NCI-H1092 treated with DMSO at 0.1 percent for 48 hours (cell line): ENCODE data around the gene SLC35F3.

Experiments
- DNase-seq: peaks from one replicate; lab custom pipeline; 2025; lab: John Stamatoyannopoulos, UW

The SLC35F3 gene

DNA sequence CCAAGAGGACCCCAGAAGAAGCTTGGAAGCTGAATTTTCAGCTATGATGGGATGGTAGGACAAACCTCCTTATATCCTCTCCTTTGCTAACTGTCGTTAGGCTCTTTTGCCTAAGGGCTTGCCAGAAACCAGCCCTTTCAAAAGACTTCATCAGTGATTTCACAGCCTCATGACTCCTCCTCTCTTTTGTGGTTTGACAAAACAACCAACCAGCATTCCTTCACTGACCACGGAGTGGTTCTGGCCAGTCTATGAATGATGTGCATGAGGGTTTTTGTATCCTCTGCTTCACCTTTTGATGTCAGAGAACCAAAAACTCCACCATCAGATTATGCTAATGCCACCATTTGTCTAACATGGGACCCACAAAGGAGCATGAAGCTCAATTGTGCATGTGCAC, 351.9 kb downstream of the SLC35F3 start:
- DNase-seq: no peak

DNA sequence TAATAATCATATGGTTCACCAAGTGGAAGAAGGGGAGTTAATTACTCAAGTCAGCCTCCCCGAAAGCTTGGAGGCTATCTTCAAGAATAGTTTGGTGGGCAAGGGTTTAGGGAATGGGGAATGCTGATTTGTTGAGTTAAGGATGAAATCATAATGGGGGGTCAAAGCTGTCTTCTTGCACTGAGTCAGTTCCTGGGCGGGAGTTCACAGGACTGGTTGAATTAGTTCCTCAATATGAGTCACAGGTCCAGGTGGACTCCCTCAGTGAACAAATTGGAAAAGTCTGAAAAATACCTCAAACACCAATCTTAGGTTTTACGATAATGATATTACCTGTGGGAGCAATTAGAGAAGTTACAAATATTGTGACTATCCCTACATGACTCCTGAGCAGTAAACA, 353.6 kb downstream of the SLC35F3 start:
- no peak for DNase-seq

DNA sequence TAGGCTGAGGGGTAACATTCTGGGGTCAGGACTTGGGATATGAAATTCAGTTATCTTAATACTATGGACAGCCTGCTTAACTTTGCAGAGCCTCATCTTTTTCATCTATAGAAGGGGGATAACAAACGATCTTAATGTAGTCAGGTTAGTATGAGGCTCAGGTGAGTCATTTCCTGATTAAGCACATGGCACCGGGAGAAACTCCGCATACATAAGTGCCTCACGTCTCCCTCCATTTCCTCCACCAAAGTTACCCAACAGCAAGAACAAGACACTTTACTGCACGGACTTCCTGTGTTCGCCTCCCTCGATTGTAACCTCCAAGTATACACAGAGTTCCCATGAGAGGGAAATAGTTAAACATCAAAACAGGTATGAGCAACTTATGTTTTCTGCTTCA, 356.1 kb downstream of the SLC35F3 start:
- no peak for DNase-seq

DNA sequence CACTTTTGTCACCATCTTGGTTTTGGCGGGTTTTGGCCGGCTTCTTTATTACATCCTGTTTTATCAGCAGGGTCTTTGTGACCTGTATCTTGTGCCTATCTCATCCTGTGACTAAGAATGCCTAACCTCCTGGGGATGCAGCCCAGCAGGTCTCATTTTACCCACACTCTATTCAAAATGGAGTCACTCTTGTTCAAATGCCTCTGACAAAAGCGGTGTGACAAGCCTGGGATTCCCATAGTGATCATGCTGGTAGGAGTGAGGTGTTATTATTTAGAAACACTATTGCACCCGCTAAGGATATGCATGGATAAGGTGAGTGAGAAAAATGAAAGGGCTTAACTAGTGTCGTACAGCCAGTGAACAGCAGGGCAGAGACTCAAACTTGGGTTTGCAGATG, 357.1 kb downstream of the SLC35F3 start:
- no peak for DNase-seq

DNA sequence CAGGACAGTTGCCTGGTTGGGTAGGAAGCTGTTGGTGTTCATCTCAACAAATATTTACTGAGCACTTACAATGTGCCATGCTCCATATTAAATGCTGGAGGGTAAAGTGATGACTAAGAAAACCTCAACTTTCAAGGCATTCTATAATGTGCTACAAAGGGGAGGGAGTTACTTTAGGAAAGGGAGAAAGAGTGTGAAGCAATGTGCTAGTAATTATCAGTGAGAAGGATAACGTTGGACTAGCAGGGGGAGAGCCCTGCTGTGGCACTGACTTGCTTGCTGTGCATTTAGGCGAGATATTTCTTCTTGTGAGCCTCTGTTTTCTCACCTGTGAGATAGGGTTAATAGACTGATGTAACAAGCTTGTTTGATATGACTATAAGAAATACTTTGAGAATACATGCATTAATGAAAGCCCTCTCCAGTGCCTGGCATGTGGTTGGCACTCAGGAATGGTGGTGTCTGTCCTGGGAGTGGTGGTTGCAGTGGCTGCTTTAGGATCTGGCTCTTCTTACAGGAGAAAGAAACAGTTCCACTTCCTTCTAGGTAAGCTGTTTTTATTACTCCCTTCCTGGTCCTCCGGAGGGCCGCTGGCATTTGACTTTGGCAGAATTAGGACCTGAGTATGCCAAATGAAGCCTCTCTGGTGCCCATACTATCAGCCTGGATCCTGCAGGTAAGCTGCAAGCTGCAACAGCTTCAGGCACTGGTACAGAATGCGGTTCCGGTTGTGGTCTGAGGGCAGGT, 357.7 kb downstream of the SLC35F3 start:
- DNase-seq: no peak

DNA sequence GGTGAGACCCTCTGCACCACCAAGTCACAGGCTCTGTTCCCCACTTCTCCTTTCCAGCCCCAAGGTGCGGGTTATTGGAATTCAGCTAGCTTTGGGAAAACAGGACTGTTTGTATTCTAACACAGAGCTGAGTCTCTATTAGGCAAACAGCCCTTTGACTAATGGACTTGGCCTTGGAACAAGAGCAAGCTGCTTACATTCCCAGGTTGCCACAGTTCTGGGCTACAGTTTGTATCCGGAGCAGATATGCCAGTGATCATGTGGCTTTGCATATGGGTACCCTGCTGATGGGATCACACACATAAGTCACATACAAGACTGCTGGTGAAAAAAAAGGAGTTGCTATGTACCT, 358.3 kb downstream of the SLC35F3 start:
- DNase-seq: no peak

DNA sequence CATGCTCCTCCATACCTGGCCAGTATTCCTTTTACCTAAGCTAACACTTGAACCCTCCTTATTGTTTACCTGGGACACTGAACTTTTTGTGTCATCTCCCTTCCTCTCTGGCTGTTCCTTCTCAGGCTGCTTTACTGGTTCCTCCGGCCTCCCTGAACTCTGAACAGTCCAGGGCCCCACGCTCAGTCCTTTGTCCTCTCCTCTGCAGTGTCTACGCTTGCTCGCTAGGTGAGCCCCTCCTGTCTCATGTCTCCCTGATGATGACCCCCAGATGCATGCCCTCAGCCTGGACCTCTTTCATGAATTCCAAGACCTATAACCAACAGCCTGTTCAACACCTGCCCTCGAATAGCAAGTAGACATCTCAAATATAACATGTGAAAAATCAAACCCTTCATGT, 360.4 kb downstream of the SLC35F3 start:
- no peak for DNase-seq

DNA sequence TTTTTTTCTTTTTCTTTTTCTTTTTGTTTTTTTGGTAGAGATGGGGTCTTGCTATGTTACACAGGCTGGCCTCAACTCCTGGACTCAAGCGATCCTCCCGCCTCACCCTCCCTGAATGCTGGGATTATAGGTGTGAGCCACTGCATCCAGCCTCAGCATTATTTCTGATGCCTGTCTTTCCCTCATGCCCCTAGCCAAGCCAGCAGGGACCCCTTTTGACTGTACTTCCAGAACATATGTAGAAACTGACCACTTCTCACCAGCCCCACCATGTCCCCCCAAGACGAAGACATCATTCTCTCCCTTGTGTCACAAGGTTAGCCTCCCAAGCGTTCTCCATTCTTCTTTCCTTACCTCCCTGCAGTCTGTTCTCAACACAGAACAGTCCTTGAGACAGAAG, 360.8 kb downstream of the SLC35F3 start:
- DNase-seq: no peak

DNA sequence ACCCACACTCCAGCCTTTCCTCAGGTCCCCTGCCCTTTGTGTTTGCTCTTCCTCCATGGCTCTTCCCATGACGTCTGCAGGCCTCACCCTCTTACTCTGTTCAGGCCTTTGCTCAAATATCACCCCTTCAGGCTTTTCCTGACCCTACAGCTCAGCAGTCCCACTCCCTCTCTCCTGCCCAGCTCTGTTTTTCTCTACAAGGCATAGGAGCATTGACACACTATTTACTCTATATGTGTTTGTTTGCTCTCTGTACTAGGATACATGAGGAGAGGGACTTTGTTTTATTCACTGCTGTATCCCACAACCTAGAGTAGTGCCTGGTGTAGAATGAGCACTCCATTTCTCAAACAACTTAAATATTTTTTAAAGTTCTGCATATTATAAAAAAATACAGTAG, 361.4 kb downstream of the SLC35F3 start:
- no peak for DNase-seq

DNA sequence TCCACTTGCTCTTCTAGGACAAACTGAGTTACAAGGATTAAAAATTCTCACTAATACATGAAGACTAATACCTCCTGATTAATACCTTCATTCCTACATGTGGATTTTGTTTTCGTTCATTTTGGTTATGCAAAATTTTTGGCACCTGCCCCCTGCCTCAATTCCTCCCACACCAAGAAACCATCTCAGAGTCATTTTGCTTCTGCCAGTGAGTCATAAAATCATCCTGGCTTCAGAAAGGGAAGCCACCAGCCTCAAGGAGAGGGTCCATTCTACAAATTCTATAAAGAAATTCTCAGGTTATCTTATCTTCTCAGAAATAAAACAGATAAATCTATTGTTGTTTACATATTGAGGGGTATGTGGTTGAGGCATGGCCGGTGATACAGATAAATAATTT, 365.6 kb downstream of the SLC35F3 start:
- DNase-seq: no peak

DNA sequence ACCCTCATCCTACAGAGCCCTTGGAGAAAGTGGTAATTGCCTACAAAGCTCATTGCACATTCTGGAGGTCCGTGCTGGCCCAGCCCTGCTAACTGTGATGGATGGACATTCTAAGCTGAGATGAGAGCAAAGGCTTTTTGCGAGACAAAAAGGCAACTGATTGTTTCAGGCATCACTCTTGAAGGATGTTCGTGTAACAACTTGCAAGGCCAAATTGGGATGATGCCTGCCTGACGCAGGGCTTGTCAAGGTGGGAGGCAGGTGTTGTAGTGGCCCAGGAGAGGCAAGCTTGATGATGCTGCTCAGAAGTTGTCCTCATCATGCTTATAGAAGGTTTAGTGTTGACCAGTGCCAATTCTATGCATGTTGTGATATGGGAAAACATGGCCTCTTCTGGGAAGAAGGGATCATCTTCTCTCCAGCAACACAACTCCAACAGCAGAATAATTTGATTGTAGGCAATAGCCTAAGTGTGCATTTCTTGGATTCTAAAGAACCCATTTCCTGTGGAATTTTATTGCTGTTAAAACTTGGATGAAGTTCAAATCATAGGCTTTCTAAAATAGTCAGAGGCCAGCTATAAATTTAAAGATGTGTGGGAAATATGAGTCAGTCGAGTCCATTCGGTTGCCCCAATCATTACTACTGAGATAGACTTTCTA, 366.2 kb downstream of the SLC35F3 start:
- DNase-seq: no peak

DNA sequence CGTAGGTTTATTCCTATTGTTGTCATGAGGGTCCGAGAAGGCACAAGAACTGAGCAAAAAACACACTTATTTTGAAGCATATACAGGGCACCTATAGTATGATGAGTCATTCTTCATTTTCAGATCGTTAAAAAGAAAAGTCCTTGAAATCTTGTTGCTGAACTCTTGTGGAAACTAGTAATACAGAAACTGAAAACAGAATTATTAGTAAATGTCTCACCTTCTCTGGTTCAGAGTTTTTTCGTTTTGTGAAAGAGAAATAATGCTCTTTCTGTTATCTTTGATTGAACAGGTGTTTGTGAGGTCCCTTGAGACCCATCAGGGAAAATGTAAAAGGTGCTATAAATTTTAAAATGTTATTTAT, 366.7 kb downstream of the SLC35F3 start:
- DNase-seq: no peak

DNA sequence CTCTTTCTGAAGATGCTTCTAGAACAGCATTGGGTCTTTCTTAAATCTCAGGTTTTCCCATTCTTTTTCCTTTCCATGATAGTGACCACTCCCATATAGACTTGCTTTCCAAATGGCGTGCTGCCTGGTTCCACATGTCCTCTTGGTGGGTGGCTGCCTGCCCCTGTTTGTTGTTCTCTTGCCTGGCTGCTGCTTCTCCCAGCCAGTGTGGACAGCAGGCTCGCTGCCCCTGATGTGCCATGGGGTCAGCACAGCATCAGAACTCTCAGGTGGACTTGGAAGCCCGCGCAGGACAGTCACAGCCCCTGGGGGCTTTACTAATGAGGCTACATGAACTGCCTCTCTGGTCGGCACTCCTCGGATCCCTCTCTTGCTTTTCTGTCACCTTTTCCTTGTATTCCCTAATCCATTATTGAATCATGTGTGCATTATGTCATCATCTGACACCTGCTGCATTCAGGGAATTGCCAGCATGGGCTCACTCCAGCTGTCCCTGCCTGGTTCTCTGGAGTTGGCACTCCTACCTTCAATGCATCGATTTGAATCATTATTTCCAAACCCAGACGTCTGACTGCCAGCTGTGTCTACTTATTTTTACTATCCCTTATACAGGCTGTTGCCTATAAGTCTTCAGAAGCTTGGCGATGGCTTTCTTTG, 368.3 kb downstream of the SLC35F3 start:
- DNase-seq: peak; percentile 83

DNA sequence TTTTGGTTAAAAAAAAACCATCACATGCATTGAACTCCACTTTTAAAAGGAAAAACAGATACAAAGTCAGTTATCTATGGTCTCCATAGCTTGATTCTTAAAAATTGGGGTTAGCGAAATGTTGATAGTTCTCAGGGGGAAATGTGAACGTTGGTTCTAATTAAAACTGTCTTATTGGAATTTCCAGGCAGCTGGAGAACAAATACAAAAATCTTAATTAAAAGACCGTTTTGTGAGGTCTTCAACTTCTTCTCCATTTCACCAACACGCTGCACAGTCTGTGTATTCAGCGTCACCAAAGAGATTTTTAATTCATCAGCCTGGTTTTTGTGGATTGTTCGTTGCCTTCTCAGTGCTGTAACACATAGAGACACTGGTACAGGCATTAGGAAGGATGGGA, 369.5 kb downstream of the SLC35F3 start:
- no peak for DNase-seq

DNA sequence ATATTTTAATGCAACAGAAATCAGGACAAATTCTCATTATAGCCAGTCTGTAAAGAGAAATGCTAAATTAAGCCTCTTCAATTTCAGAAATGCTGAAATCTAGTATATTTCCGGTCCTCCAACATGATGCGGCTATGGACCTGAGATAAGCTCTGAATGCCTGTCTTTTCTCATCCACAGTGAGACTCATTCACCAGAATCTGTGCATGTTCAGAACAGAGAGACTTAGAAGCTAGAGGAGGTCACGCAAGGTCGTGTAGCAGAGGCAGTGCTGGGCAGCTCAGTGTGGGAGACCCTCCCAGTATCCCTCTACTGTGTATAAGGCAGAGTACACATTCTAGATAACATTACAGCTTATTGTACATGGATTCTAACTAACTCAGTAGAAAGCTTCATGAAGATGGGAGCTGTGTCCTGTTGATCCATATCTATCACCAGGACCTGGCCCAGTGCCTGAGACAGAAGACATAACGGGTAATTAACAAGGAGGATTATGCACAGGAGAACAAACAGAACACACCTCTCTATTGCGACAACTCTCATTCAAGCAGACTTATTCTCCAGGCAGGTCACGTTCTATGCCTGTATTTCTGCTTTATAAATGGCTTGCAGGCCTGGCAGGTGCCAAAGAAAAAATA, 371.8 kb downstream of the SLC35F3 start:
- DNase-seq: peak; percentile 51

DNA sequence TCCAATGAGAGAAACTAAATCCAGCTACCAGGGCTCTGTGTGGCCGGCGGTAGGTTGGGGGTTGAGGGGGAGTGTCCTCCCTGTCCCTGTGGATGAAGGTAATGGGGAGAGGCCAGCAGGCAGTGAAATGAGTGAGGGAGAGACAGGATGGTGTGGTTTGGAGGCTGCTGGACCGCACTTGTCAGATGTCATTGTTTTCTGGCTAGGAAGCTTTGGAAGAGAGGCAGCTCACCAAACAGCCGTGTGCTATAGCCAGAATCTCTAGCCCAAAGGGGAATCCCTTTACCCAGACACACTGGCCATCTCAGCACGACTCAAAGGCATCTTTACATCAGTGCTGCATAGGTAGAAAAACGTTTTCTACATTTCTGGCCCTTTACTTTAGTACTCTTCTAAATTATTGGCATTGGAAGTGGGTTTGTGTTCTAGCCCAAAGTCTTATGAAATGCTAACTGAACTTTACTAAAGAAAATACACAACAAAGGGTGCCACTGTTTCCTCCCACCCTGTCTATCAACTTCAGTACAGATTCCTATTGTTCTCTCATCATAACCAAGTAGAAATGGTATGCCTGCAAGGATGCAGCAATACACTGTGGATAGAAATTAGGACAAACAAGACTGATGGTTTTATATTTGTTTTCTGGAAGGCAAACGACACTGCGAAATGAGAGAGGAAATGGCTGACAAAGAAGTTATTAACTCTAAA, 372.8 kb downstream of the SLC35F3 start:
- DNase-seq: no peak

DNA sequence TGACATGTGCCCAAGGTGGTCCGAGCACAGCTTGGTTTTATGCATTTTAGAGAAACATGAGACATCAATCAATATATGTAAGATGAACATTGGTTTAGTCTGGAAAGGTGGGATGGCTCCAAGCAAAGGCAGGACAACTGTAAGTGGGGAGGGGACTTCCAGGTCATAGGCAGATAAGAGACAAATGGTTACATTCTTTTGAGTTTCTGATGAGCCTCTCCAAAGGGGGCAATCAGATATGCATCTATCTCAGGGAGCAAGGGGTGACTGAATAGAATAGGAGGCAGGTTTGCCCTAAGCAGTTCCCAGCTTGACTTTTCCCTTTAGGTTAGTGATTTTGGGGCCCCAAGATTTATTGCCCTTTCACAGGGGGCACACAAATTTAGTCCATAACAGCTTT, 374.5 kb downstream of the SLC35F3 start:
- DNase-seq: no peak

DNA sequence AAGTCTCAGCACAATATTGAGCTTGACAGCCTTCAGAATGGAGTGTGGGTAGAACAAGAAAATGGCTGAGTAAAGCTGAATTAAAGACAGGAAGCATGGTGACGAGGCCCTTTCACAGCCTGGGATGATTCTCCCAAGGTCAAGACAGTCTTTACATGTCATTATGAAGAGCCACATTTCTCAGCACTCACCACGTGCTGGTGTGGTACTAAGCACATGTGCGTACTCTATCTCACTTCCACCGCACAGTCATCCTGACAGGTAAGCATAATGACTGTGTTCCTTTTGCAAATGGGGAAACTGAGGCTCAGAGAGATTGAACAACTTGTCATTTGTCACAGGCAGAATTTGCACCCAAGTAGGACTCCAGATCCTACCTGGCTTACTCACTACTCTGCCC, 376.0 kb downstream of the SLC35F3 start:
- no peak for DNase-seq

DNA sequence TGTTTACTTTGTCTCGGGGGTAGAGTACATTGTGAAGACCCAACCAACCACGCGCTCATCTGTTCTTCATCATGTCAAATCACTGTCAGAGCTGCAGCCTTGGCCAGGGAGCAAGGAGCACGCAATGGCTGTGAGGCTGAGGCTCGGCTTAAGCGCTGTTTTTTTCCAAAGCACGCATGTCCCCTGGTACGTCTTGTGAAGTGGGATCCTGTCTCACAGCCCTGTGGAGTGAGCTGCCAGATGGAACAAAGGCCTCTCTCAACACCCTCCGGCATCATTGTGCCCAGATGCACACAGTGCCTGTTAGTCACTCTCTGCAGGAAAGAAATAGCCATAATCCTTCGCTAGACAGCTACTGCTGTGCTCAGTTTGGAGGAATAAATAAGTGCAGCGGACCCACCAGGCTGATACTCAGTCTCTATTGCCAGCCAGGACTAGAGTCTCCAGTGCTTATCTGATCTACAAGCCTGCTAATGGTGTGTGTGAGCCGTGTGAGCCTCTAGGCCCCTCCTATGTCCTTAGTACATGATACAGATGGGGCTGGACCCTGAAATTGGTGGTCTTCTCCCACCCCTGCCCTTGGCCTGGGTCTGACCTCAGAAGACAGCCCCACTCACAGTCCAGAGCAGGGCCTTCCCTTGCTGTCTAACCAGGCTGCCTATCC, 377.5 kb downstream of the SLC35F3 start:
- DNase-seq: peak; percentile 16

DNA sequence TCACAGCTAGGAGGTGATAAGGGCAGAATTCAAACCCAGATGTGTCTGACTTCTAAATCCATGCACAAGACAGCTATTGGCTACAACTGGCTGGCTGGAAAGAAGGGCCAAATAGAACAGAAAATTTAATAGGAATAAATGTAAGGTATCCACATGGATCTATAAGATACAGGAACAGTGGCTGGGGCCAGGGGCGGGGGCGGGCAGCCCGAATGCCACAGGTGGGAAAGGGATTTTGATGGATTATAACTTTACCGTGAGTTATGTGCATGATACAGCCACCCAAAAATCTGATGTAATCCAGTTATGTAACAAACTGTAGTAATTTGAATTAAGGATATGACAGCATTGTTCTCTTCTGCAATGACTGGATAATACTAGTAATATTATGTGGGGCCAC, 381.7 kb downstream of the SLC35F3 start:
- no peak for DNase-seq

DNA sequence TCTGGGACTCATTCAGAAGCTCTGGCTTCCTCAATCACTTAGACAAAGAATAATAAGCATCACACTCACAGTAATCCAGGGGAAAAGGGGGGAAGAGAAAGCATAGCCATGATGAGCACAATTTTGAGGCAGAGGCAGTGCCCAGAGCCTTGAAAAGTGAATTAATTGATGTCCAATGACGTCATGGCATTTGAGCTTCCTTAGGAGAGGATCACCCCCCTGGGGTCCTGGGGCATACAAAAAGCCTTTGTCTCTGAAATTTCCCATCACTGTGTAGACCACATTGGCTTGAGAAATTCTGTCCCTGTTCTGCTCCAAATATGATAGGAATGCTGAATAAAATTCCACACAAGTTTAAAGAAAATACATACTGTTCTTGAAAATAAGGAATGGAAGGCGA, 384.5 kb downstream of the SLC35F3 start:
- DNase-seq: no peak
